SK-N-SH (cell line): ENCODE measurements around the gene MARS1. TPM values are rescaled to one million over a fixed set of nuclear protein-coding genes. Genes with fewer than 3 reads are reported as not detected.
A peak's percentile ranks its signal among the peaks of the same experiment; 100 is the strongest.

ENCODE experiments used
- CTCF ChIA-PET: fragments of 300-600, 350-600 bp; formaldehyde crosslinking; extraction: SDS; loops from one replicate; lab custom pipeline; 2021; lab: Yijun Ruan, JAX
- POLR2A ChIA-PET: fragments of 350-600 bp; sonication (Branson Sonifier 250); formaldehyde crosslinking; extraction: SDS; loops from one replicate; lab custom pipeline; 2020; ENCODE audit warnings: antibody characterized with exemption, inconsistent platforms; lab: Yijun Ruan, JAX
- DNase-seq: peaks from one replicate; pipeline ENCODE4 v3.0.0; 2012
- H2AFZ ChIP-seq: fragments of 200-600 bp; sonication (generic); 2 replicates; pipeline ENCODE4 v1.8.1; 2016; ENCODE audit warnings: antibody characterized with exemption, mild to moderate bottlenecking, low read depth
- H3F3A ChIP-seq: fragments of 200-600 bp; sonication (generic); replicated peaks from 2 replicates; pipeline ENCODE3; 2016; ENCODE audit warnings: antibody characterized with exemption, mild to moderate bottlenecking; ENCODE audit not compliant: insufficient read depth
- H3K27ac ChIP-seq, 2 experiments: fragments of 200-500 bp in 1 of 2; fragments of 200-600 bp in 1 of 2; sonication (Bioruptor generic) in 1 of 2; sonication (generic), shearing (Covaris generic) in 1 of 2; 2 replicates each; pipeline versions ENCODE4 v1.5.1 to v1.6.1; 2014 to 2016; ENCODE audit warnings: low read depth in 2 of 2, inconsistent platforms in 1 of 2, low read length in 1 of 2, mild to moderate bottlenecking in 1 of 2, mixed read lengths in 1 of 2
- H3K27me3 ChIP-seq: fragments of 200-600 bp; sonication (generic), shearing (Covaris generic); 2 replicates; pipeline ENCODE4 v1.6.1; 2016; ENCODE audit warnings: mixed run types; ENCODE audit not compliant: insufficient read depth
- H3K36me3 ChIP-seq, 2 experiments: fragments of 200-500 bp in 1 of 2; fragments of 200-600 bp in 1 of 2; sonication (Bioruptor generic) in 1 of 2; sonication (generic) in 1 of 2; replicated peaks in 1 of 2; 2 replicates each; pipeline versions ENCODE3 to v1.5.1; 2014 to 2016; ENCODE audit warnings: low read length in 1 of 2, mild to moderate bottlenecking in 1 of 2; ENCODE audit not compliant: insufficient read depth in 2 of 2, control insufficient read depth in 1 of 2
- H3K4me1 ChIP-seq, 2 experiments: fragments of 200-500 bp in 1 of 2; fragments of 200-600 bp in 1 of 2; sonication (Bioruptor generic) in 1 of 2; sonication (generic), shearing (Covaris generic) in 1 of 2; 2 replicates each; pipeline versions ENCODE4 v1.5.1 to v1.6.1; 2014 to 2016; ENCODE audit warnings: low read depth in 1 of 2, low read length in 1 of 2, mixed run types in 1 of 2; ENCODE audit not compliant: insufficient read depth in 2 of 2, control insufficient read depth in 1 of 2
- H3K4me2 ChIP-seq: fragments of 200-600 bp; sonication (generic), shearing (Covaris generic); 2 replicates; pipeline ENCODE4 v1.6.1; 2017; ENCODE audit warnings: mixed run types
- H3K4me3 ChIP-seq, 2 experiments: fragments of 200-500 bp in 1 of 2; fragments of 200-600 bp in 1 of 2; sonication (Bioruptor generic) in 1 of 2; sonication (generic), shearing (Covaris generic) in 1 of 2; 2 replicates each; pipeline versions ENCODE4 v1.5.1 to v1.8.1; 2014 to 2016; ENCODE audit warnings: low read depth in 2 of 2, inconsistent platforms in 1 of 2, low read length in 1 of 2, mild to moderate bottlenecking in 1 of 2, mixed read lengths in 1 of 2, moderate library complexity in 1 of 2
- H3K79me2 ChIP-seq: fragments of 200-600 bp; sonication (generic); 2 replicates; pipeline ENCODE4 v1.8.1; 2017; ENCODE audit warnings: mild to moderate bottlenecking; ENCODE audit not compliant: insufficient read depth
- H3K9ac ChIP-seq: fragments of 200-600 bp; sonication (generic); 2 replicates; pipeline ENCODE4 v1.6.1; 2017; ENCODE audit warnings: mixed run types
- H3K9me2 ChIP-seq: fragments of 200-600 bp; sonication (generic); 2 replicates; pipeline ENCODE4 v1.6.1; 2017; ENCODE audit warnings: mixed run types
- H3K9me3 ChIP-seq: fragments of 200-600 bp; sonication (generic); 2 replicates; pipeline ENCODE4 v1.6.1; 2017; ENCODE audit warnings: mixed run types, mild to moderate bottlenecking, moderate library complexity
- H4K20me1 ChIP-seq: fragments of 200-600 bp; sonication (generic); 2 replicates; pipeline ENCODE4 v1.6.1; 2017; ENCODE audit warnings: mild to moderate bottlenecking, mixed run types; ENCODE audit not compliant: insufficient read depth
- CHD2 ChIP-seq: fragments of 150-350 bp; IDR thresholded peaks from 2 replicates; pipeline ENCODE4 v1.6.1; 2018; ENCODE audit warnings: low read length; ENCODE audit not compliant: partially characterized antibody
- GABPA ChIP-seq: IDR thresholded peaks from 2 replicates; pipeline ENCODE4 v1.4.0; 2012; ENCODE audit warnings: low read depth, mild to moderate bottlenecking
- IRF3 ChIP-seq: fragments of 150-350 bp; IDR thresholded peaks from 2 replicates; pipeline ENCODE4 v1.6.1; 2016; ENCODE audit warnings: mild to moderate bottlenecking, low read depth, low read length
- NFIC ChIP-seq: IDR thresholded peaks from 2 replicates; pipeline ENCODE4 v1.4.0; 2012; ENCODE audit warnings: borderline replicate concordance
- NRF1 ChIP-seq: IDR thresholded peaks from 2 replicates; pipeline ENCODE4 v1.6.1; 2012; ENCODE audit warnings: low read depth, mild to moderate bottlenecking, low read length
- RFX5 ChIP-seq: IDR thresholded peaks from 2 replicates; pipeline ENCODE4 v1.6.1; 2012; ENCODE audit warnings: mild to moderate bottlenecking, improper control_type of control experiment, low read length
- SMC3 ChIP-seq: IDR thresholded peaks from 2 replicates; pipeline ENCODE4 v1.6.1; 2012; ENCODE audit warnings: low read depth, low read length, improper control_type of control experiment
- YY1 ChIP-seq: IDR thresholded peaks from 2 replicates; pipeline ENCODE4 v1.4.0; 2012; ENCODE audit warnings: low read depth, mild to moderate bottlenecking
- ZBTB33 ChIP-seq: IDR thresholded peaks from 2 replicates; pipeline ENCODE4 v1.4.0; 2012; ENCODE audit warnings: low read depth, borderline replicate concordance
- WGBS: methylation state at CpG from one replicate; pipeline ENCODE4 v1.1.6; 2017; ENCODE audit warnings: low lambda C conversion rate; 5-methylcytosine and 5-hydroxymethylcytosine counted together
- polyA plus RNA-seq, 3 experiments: library from polyadenylated mRNA; depleted of rRNA; stranded (reverse); fragments of >200 nt; gene quantifications; 2 replicates each; pipeline ENCODE4 v1.2.3, GENCODE V29; 2012
- TF ChIP-seq, protein P1 (sequence below): IDR thresholded peaks from 2 replicates; pipeline ENCODE4 v1.4.0; 2012; ENCODE audit warnings: low read depth

The MARS1 gene
- polyA plus RNA-seq, 1 of the 3 experiments (the other 2 are of a cell fraction), result 158 TPM

DNA sequence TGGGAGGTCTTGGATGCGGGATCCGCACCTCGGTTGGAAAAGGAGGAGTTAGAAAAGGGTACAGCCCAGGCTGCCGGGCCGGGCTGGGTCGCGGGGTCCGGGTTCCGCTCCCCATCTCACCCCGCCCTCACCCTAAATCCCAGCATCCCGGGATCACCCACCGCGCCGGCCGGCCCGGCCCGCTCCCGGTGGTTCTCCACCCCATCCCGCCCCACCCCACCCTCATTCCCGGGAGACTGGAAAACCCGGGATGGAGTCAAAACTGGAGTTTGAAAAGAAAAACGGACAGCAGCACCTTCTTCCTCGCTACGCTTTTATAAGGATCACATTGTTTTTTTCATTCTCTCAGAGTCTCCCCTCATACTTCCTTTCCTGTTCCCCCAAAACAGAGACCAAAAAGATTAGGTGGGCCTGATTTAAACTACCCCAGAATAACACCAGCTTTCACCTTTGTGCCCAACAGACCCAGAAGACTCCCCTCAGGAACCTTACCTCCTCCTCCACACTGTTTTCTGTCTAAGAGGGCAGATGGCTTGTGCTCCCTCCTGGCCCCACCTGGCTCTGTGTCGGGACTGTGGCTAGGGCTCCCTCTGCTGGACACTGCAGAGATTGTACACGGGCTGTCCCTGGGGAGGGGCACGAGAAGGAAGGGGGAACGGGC lies 25.5 kb upstream of the MARS1 start (continued):
- TF ChIP-seq, protein P1, sequence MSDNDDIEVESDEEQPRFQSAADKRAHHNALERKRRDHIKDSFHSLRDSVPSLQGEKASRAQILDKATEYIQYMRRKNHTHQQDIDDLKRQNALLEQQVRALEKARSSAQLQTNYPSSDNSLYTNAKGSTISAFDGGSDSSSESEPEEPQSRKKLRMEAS, result peak; percentile 65
- TF ChIP-seq CHD2 (peak; percentile 50), NFIC (no peak), RFX5 (no peak), ZBTB33 (no peak), IRF3 (no peak), SMC3 (peak; percentile 70)
- TF ChIP-seq, all 33 proteins: peak for 9

DNA sequence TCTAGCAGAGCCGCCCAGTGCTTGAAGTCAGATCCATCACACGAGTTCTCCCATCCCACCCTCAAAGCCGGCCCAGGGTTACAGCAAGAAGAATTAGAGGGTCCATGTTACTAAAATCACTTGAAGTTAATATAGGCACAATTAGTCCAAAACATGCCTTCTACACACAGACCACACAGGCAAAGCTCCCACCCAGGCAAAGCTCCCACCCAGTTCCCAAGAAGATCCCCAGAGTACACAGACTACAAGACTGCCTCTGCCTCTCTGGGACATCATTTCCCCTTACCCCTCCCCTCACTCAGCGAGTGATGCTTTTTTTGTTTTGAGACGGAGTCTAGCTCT lies 25.0 kb upstream of the MARS1 start:
- Histone ChIP-seq H4K20me1 (no peaks in the 10 kb centered on the region), H3K27me3 (peaks cover 17% of the 10 kb centered on the region), H3K4me2 (peak overlapping the region; percentile 94; the same call in 1 of the 2 replicates), H3K27ac (no peak overlapping the region), H3F3A (peaks cover 5% of the 10 kb centered on the region), H3K9me3 (no peaks in the 10 kb centered on the region), H3K79me2 (no peaks in the 10 kb centered on the region), H2AFZ (no peak overlapping the region), H3K4me1 (peaks cover 0 to 20% of the 10 kb centered on the region in 2 experiments; a peak in 1 of 4 replicates), H3K36me3 (no peaks in the 10 kb centered on the region), H3K9ac (no peak overlapping the region), H3K9me2 (no peaks in the 10 kb centered on the region), H3K4me3 (peak overlapping the region in 1 of 2 experiments; percentile 90; a peak in 1 of 4 replicates)
- WGBS, result 26% methylated on average over 5 of the region's 5 CpGs
- ChIA-PET POLR2A (interaction anchor here (0.7 kb wide), 1 partner anchor 26 kb away, joined by 5 read pairs; no protein-coding TSS in a partner anchor), CTCF (interaction anchor here (0.5 to 13.7 kb wide), 29 partner anchors 9 to 1531 kb away, joined by 3 to 391 read pairs (median 4); partner anchors contain the start of genes ARHGAP9, B4GALNT1, DDIT3 and INHBE)
- no peak for DNase-seq
- TF ChIP-seq IRF3 (no peak), GABPA (no peak)

DNA sequence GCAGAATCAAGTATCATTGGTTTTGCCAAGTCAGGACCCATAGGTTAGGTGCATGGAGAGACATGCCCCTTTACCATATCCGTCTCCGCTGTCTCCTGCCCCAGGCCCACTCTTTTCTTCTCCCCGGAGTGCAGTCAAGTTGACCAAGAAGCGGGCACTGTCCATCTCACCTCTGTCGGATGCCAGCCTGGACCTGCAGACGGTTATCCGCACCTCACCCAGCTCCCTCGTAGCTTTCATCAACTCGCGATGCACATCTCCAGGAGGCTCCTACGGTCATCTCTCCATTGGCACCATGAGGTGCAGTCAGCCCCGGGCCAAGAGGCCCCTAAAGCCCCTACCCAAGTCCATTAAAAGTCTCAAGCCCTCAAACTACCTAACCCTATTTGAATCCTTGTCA lies 23.3 kb upstream of the MARS1 start:
- POLR2A ChIA-PET, result no interaction called here
- 55% methylated on average over 12 of the region's 12 CpGs for WGBS
- no peak overlapping the region for H2AFZ ChIP-seq

More for the DNA sequence above, 23.3 kb upstream of the MARS1 start:
- Histone ChIP-seq H3K9ac (no peak overlapping the region), H3K4me2 (no peak overlapping the region), H4K20me1 (no peaks in the 10 kb centered on the region), H3K79me2 (no peaks in the 10 kb centered on the region), H3K9me2 (no peaks in the 10 kb centered on the region), H3K36me3 (no peaks in the 10 kb centered on the region), H3K27ac (no peak overlapping the region), H3K4me1 (peaks cover 0 to 16% of the 10 kb centered on the region in 2 experiments; a peak in 1 of 4 replicates), H3F3A (peaks cover 5% of the 10 kb centered on the region), H3K9me3 (no peaks in the 10 kb centered on the region), H3K27me3 (peaks cover 33% of the 10 kb centered on the region), H3K4me3 (no peak overlapping the region)
- TF ChIP-seq NRF1 (no peak), YY1 (no peak)
- no peak for DNase-seq
- CTCF ChIA-PET, result interaction anchor here (0.9 to 5.8 kb wide), 3 partner anchors 11 to 229 kb away, joined by 3 to 74 read pairs (median 3); partner anchors contain the start of genes INHBE and OS9
